A673 (cell line): ENCODE results near the gene IGF2.

ENCODE experiments used
- EZH2 ChIP-seq: fragments of 200-600 bp; sonication (generic); IDR thresholded peaks from 2 replicates; pipeline ENCODE4 v1.6.1; 2017; ENCODE audit warnings: borderline replicate concordance, low read depth, mild to moderate bottlenecking, mixed read lengths, antibody characterized with exemption, low read length; ENCODE audit not compliant: poor library complexity, severe bottlenecking
- TF ChIP-seq, protein P1 (sequence below): fragments of 300-800, 200-600 bp; sonication (generic); conservative IDR thresholded peaks from 2 replicates; pipeline ENCODE4 v1.5.1; 2017; ENCODE audit warnings: low read depth, mild to moderate bottlenecking, antibody characterized with exemption, low read length, moderate library complexity, mixed read lengths

DNA sequence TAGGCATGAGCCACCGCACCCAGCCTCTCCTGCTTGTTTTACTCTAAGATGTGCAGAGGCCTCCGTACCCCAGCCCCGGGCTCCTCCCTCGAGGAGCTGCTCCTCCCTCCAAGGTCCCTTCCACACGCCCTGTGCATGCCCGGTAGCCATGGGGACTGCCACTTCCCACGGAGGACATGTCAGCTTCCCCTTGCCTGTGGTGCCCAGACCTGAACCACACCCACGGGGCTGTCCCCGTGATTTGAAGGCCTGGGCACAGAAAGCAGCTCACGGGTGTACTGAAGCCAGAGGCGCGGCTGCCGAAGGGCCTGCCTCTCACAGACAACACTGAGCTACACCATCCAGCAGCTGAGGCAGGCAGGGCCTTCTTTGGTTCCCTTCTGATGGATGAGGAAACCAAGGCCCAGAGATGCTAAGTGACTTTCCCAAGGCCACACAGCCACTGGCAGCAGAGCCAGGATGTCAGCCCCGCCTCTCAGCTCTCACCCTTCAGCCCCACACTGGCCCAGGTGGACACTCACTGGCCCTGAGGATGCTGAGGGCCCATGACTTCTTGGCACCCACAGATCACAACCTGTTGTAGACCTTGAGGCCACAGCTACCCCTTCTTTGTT lies 14.5 kb upstream of the IGF2 start:
- TF ChIP-seq, protein P1, sequence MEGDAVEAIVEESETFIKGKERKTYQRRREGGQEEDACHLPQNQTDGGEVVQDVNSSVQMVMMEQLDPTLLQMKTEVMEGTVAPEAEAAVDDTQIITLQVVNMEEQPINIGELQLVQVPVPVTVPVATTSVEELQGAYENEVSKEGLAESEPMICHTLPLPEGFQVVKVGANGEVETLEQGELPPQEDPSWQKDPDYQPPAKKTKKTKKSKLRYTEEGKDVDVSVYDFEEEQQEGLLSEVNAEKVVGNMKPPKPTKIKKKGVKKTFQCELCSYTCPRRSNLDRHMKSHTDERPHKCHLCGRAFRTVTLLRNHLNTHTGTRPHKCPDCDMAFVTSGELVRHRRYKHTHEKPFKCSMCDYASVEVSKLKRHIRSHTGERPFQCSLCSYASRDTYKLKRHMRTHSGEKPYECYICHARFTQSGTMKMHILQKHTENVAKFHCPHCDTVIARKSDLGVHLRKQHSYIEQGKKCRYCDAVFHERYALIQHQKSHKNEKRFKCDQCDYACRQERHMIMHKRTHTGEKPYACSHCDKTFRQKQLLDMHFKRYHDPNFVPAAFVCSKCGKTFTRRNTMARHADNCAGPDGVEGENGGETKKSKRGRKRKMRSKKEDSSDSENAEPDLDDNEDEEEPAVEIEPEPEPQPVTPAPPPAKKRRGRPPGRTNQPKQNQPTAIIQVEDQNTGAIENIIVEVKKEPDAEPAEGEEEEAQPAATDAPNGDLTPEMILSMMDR, result no peak
- no peak for TF ChIP-seq EZH2
